Measurements from ENCODE around the gene NOX4. TPM values are rescaled to one million over a fixed set of nuclear protein-coding genes. Genes with fewer than 3 reads are reported as not detected.

Gene NOX4
- total RNA-seq, 5 donors from 2014 or later (not counting 1 experiment from before 2014, with no cell fraction given), result not detected

DNA sequence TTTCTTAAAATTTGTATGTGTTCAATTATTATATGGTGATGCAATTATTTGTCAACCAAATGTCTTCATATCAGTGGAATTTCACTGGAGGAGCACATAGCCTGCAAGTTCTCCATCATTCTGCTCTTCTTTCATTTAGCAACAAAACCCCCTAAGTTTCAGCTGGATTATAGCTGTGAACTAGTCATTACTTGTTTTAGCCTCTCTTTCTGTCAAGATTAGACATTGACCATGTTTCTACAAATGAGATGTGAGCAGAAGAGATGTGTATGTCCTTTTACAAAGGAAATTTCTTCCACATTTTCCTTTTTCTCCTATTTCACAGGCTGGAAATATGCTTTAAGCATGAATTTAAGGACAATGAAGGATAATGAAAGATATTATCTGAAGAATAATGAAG is 9.2 kb upstream of the NOX4 start:
- ATAC-seq (replicated peaks in 1 of 4) (no peak), DNase-seq (no peak)
- CTCF ChIA-PET, result no interaction called here
- Mint-ChIP-seq H3K4me3 (no peak overlapping the region), H3K27ac (no peak overlapping the region), H3K9me3 (peaks cover 0 to 10% (median 3%) of the 10 kb centered on the region in 3 donors), H3K36me3 (no peaks in the 10 kb centered on the region), H3K27me3 (no peaks in the 10 kb centered on the region), H3K4me1 (no peaks in the 10 kb centered on the region)
- H3K36me3 ChIP-seq (ENCODE audit: control insufficient read depth in 2 of 2, extremely low read depth in 1 of 2, insufficient read depth in 1 of 2, low read length in 1 of 2), result no peaks in the 10 kb centered on the region
- H3K27ac ChIP-seq (ENCODE audit: low read length), result no peak overlapping the region
- H3K27me3 ChIP-seq (replicated peaks in 1 of 2; ENCODE audit: control insufficient read depth in 2 of 2, extremely low read depth in 1 of 2, insufficient read depth in 2 of 2, low read length in 1 of 2), result peaks cover 0 to 2% of the 10 kb centered on the region in 2 experiments
- H3K4me1 ChIP-seq (ENCODE audit: control insufficient read depth in 1 of 2, extremely low read depth in 1 of 2, insufficient read depth in 2 of 2, low read length in 2 of 2), result no peaks in the 10 kb centered on the region
- no peak overlapping the region for H3K4me3 ChIP-seq (ENCODE audit: control insufficient read depth in 1 of 2, extremely low read depth in 1 of 2, low read length in 1 of 2)
- POLR2A ChIA-PET, result no interaction called here
- no peaks in the 10 kb centered on the region for H3K9me3 ChIP-seq

DNA sequence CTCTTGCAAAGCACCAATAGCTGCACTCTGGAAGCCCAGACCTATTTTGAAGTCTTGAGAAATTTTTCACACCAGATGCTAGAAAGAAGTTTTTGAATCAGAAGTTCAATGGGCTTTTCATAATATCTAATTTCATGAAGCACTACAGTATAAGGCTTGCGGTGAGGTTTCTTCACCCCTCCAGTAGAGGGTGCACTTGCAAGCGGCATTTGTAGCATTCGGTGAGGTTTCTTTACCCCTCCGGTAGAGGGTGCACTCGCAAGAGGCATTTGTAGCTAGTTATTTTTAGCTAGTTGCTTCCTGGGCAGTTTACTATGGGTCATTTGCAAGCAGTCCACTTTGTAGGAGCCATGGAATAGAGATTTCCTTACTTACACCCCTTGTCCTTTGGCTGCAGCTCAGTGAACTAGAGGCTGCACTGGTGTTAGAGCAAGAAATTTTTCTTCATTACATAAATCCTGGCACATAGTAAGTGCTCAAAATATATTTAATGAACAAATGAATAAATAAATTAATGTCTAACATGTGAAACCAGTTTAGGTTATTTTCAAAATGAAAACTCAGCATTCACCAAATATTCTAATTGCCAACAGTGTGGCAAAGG is 7.8 kb upstream of the NOX4 start:
- no peak for ATAC-seq (replicated peaks in 1 of 4)
- no peak for DNase-seq
- no peaks in the 10 kb centered on the region for H3K36me3 ChIP-seq (ENCODE audit: control insufficient read depth in 2 of 2, extremely low read depth in 1 of 2, insufficient read depth in 1 of 2, low read length in 1 of 2)
- Mint-ChIP-seq H3K4me3 (no peak overlapping the region), H3K9me3 (peaks cover 0 to 10% (median 1%) of the 10 kb centered on the region in 3 donors), H3K27ac (no peak overlapping the region), H3K27me3 (no peaks in the 10 kb centered on the region), H3K4me1 (no peaks in the 10 kb centered on the region), H3K36me3 (no peaks in the 10 kb centered on the region)
- no peak overlapping the region for H3K4me3 ChIP-seq (ENCODE audit: control insufficient read depth in 1 of 2, extremely low read depth in 1 of 2, low read length in 1 of 2)
- no peaks in the 10 kb centered on the region for H3K9me3 ChIP-seq
- peaks cover 0 to 2% of the 10 kb centered on the region in 2 experiments for H3K27me3 ChIP-seq (replicated peaks in 1 of 2; ENCODE audit: control insufficient read depth in 2 of 2, extremely low read depth in 1 of 2, insufficient read depth in 2 of 2, low read length in 1 of 2)
- CTCF ChIA-PET, result no interaction called here
- no peaks in the 10 kb centered on the region for H3K4me1 ChIP-seq (ENCODE audit: control insufficient read depth in 1 of 2, extremely low read depth in 1 of 2, insufficient read depth in 2 of 2, low read length in 2 of 2)
- WGBS (ENCODE audit: insufficient coverage), result no CpG with 5 or more reads among the region's 5 CpGs
- H3K27ac ChIP-seq (ENCODE audit: low read length), result no peak overlapping the region
- POLR2A ChIA-PET, result no interaction called here

DNA sequence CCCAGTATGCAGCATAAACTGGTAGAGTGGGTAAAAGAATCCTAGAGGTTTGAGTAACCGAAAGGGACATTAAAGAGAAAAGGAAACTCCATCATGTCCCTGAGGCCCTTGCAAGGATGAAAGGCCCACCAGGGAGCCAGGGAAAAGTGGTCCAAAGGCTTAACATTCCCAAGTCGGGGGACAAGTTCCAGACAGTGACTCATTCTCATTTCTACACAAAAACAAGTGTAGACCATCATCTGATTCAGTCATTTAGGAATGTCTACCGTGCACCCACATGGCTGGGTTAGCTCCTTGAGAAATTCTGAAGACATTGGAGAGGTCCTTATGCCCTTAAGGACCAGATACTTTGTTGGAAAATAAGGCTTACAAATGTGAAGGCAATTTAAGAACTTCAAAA is 4.8 kb upstream of the NOX4 start:
- H3K4me3 Mint-ChIP-seq, result no peak overlapping the region
- Histone ChIP-seq H3K4me3 (ENCODE audit: control insufficient read depth in 1 of 2, extremely low read depth in 1 of 2, low read length in 1 of 2) (no peak overlapping the region), H3K36me3 (ENCODE audit: control insufficient read depth in 2 of 2, extremely low read depth in 1 of 2, insufficient read depth in 1 of 2, low read length in 1 of 2) (no peaks in the 10 kb centered on the region), H3K9me3 (no peaks in the 10 kb centered on the region), H3K4me1 (ENCODE audit: control insufficient read depth in 1 of 2, extremely low read depth in 1 of 2, insufficient read depth in 2 of 2, low read length in 2 of 2) (no peaks in the 10 kb centered on the region), H3K27ac (ENCODE audit: low read length) (no peak overlapping the region), H3K27me3 (replicated peaks in 1 of 2; ENCODE audit: control insufficient read depth in 2 of 2, extremely low read depth in 1 of 2, insufficient read depth in 2 of 2, low read length in 1 of 2) (peaks cover 3 to 7% of the 10 kb centered on the region in 2 experiments)
- H3K27me3 Mint-ChIP-seq, result peaks cover 3 to 5% of the 10 kb centered on the region in 2 donors
- CTCF ChIA-PET, result no interaction called here
- POLR2A ChIA-PET, result no interaction called here
- WGBS (ENCODE audit: insufficient coverage), result no CpG with 5 or more reads among the region's 3 CpGs
- no peaks in the 10 kb centered on the region for H3K4me1 Mint-ChIP-seq
- H3K27ac Mint-ChIP-seq, result no peak overlapping the region
- no peaks in the 10 kb centered on the region for H3K36me3 Mint-ChIP-seq
- no peak for ATAC-seq (replicated peaks in 1 of 4)
- peaks cover 0 to 7% (median 0%) of the 10 kb centered on the region in 3 donors for H3K9me3 Mint-ChIP-seq
- DNase-seq, result no peak

DNA sequence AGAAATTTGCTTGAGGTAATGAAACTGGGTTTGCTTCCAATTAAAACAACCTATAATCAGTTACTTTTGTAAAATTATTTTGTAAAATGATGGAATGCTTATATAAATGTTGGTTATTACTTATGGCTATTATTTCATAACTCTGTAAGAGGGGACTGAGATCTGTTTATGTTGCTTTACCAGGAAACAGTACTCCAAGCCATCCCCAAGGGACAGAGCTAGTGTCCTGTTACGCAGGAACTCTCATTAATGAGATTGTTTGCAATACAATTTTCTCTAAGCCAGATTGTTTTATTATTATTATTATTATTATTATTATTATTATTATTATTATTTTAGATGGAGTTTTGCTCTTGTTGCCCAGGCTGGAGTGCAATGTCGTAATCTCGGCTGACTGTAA is 2.3 kb upstream of the NOX4 start:
- Histone ChIP-seq H3K4me1 (ENCODE audit: control insufficient read depth in 1 of 2, extremely low read depth in 1 of 2, insufficient read depth in 2 of 2, low read length in 2 of 2) (no peaks in the 10 kb centered on the region), H3K27ac (ENCODE audit: low read length) (no peak overlapping the region), H3K36me3 (ENCODE audit: control insufficient read depth in 2 of 2, extremely low read depth in 1 of 2, insufficient read depth in 1 of 2, low read length in 1 of 2) (no peaks in the 10 kb centered on the region), H3K27me3 (replicated peaks in 1 of 2; ENCODE audit: control insufficient read depth in 2 of 2, extremely low read depth in 1 of 2, insufficient read depth in 2 of 2, low read length in 1 of 2) (peaks cover 3 to 8% of the 10 kb centered on the region in 2 experiments), H3K4me3 (ENCODE audit: control insufficient read depth in 1 of 2, extremely low read depth in 1 of 2, low read length in 1 of 2) (no peak overlapping the region), H3K9me3 (no peaks in the 10 kb centered on the region)
- no peaks in the 10 kb centered on the region for H3K4me1 Mint-ChIP-seq
- peaks cover 14 to 23% of the 10 kb centered on the region in 2 donors for H3K27me3 Mint-ChIP-seq
- ChIA-PET CTCF (no interaction called here), POLR2A (no interaction called here)
- H3K9me3 Mint-ChIP-seq, result peaks cover 0 to 7% (median 3%) of the 10 kb centered on the region in 3 donors
- no peak for ATAC-seq (replicated peaks in 1 of 4)
- DNase-seq, result no peak
- H3K36me3 Mint-ChIP-seq, result no peaks in the 10 kb centered on the region
- H3K4me3 Mint-ChIP-seq, result no peak overlapping the region
- WGBS (ENCODE audit: insufficient coverage), result no CpG with 5 or more reads among the region's 3 CpGs
- no peak overlapping the region for H3K27ac Mint-ChIP-seq

DNA sequence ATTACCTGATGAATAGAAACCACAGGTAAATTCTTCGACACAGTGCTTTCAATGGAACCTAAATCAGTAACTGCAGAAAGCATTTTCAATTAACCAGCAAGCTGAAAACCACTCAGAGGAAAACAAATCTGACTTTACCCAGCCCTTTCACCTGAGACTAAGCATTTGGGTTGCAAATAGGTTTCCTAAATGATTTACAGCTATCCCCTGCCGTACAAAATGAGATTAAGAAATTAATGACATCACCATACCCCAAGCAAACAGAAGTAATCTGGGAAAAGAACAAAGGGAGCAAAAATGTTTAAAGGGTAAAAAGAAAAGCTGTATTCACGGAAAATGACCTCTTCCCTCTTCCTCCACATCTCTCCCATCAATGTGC is 584 bp downstream of the NOX4 start:
- ChIA-PET CTCF (no interaction called here), POLR2A (no interaction called here)
- no peak overlapping the region for H3K27ac Mint-ChIP-seq
- ATAC-seq (replicated peaks in 1 of 4), result no peak
- peaks cover 14 to 23% of the 10 kb centered on the region in 2 donors for H3K27me3 Mint-ChIP-seq
- H3K4me1 ChIP-seq (ENCODE audit: control insufficient read depth in 1 of 2, extremely low read depth in 1 of 2, insufficient read depth in 2 of 2, low read length in 2 of 2), result no peaks in the 10 kb centered on the region
- no peaks in the 10 kb centered on the region for H3K4me1 Mint-ChIP-seq
- WGBS (ENCODE audit: insufficient coverage), result 67% methylated on average over 1 of the region's 3 CpGs
- H3K36me3 ChIP-seq (ENCODE audit: control insufficient read depth in 2 of 2, extremely low read depth in 1 of 2, insufficient read depth in 1 of 2, low read length in 1 of 2), result no peaks in the 10 kb centered on the region
- no peaks in the 10 kb centered on the region for H3K9me3 ChIP-seq
- H3K36me3 Mint-ChIP-seq, result no peaks in the 10 kb centered on the region
- no peak overlapping the region for H3K4me3 Mint-ChIP-seq
- H3K27me3 ChIP-seq (replicated peaks in 1 of 2; ENCODE audit: control insufficient read depth in 2 of 2, extremely low read depth in 1 of 2, insufficient read depth in 2 of 2, low read length in 1 of 2), result peaks cover 2 to 8% of the 10 kb centered on the region in 2 experiments
- H3K27ac ChIP-seq (ENCODE audit: low read length), result no peak overlapping the region
- DNase-seq, result no peak
- H3K4me3 ChIP-seq (ENCODE audit: control insufficient read depth in 1 of 2, extremely low read depth in 1 of 2, low read length in 1 of 2), result no peak overlapping the region
- peaks cover 0 to 3% (median 3%) of the 10 kb centered on the region in 3 donors for H3K9me3 Mint-ChIP-seq

DNA sequence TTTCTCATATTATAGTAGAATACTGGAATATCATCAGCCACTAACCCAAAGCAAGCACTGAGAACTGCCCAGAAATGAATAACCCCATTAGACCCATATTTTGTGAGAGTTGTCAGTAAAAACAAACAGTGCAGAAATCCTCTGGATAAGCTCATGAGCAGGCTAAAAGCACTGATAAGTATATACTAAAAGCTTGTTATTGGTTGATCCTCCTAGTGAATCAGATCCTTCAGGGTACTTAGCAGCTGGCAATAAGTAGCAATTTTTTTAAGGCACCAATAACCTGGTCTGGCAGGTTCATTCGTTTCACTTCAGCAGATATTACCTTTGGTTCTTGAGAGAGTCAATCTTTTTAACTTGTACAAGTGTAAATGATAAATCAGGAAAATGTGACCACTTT is 1.2 kb downstream of the NOX4 start:
- Histone ChIP-seq H3K4me3 (ENCODE audit: control insufficient read depth in 1 of 2, extremely low read depth in 1 of 2, low read length in 1 of 2) (no peak overlapping the region), H3K4me1 (ENCODE audit: control insufficient read depth in 1 of 2, extremely low read depth in 1 of 2, insufficient read depth in 2 of 2, low read length in 2 of 2) (no peaks in the 10 kb centered on the region), H3K36me3 (ENCODE audit: control insufficient read depth in 2 of 2, extremely low read depth in 1 of 2, insufficient read depth in 1 of 2, low read length in 1 of 2) (no peaks in the 10 kb centered on the region), H3K9me3 (no peaks in the 10 kb centered on the region), H3K27ac (ENCODE audit: low read length) (no peak overlapping the region), H3K27me3 (replicated peaks in 1 of 2; ENCODE audit: control insufficient read depth in 2 of 2, extremely low read depth in 1 of 2, insufficient read depth in 2 of 2, low read length in 1 of 2) (peaks cover 2 to 8% of the 10 kb centered on the region in 2 experiments)
- ChIA-PET CTCF (no interaction called here), POLR2A (no interaction called here)
- ATAC-seq (replicated peaks in 1 of 4), result no peak
- no peak overlapping the region for H3K4me3 Mint-ChIP-seq
- H3K36me3 Mint-ChIP-seq, result no peaks in the 10 kb centered on the region
- WGBS (ENCODE audit: insufficient coverage), result no CpG with 5 or more reads among the region's 1 CpG
- H3K27me3 Mint-ChIP-seq, result peaks cover 14 to 23% of the 10 kb centered on the region in 2 donors
- DNase-seq, result no peak
- no peak overlapping the region for H3K27ac Mint-ChIP-seq
- H3K4me1 Mint-ChIP-seq, result no peaks in the 10 kb centered on the region
- H3K9me3 Mint-ChIP-seq, result peaks cover 0 to 3% (median 0%) of the 10 kb centered on the region in 3 donors

DNA sequence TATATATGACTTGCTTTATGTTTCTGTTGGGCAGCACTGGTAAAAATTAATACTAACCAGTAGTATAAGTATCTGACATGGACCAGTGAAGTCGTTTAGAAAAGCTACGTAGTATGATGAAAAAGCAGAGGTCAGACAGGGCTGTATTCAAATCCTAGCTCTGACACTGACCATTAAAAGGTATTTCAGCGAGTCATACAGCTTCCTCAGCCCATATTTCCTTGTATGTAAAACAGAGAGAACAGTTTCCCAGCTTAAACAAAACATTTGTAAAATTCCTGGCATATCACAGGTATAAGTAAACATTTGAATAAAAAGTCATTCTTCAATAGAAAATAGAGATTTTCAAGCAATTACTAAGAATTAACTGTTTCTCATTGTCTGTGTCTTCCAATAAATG is 4.2 kb downstream of the NOX4 start:
- Mint-ChIP-seq H3K27ac (no peak overlapping the region), H3K9me3 (peaks cover 0 to 3% (median 0%) of the 10 kb centered on the region in 3 donors), H3K27me3 (peaks cover 14 to 23% of the 10 kb centered on the region in 2 donors), H3K4me3 (no peak overlapping the region), H3K4me1 (no peaks in the 10 kb centered on the region), H3K36me3 (no peaks in the 10 kb centered on the region)
- ChIA-PET POLR2A (no interaction called here), CTCF (no interaction called here)
- no peak overlapping the region for H3K27ac ChIP-seq (ENCODE audit: low read length)
- no peak overlapping the region for H3K4me3 ChIP-seq (ENCODE audit: control insufficient read depth in 1 of 2, extremely low read depth in 1 of 2, low read length in 1 of 2)
- no peaks in the 10 kb centered on the region for H3K4me1 ChIP-seq (ENCODE audit: control insufficient read depth in 1 of 2, extremely low read depth in 1 of 2, insufficient read depth in 2 of 2, low read length in 2 of 2)
- no CpG with 5 or more reads among the region's 3 CpGs for WGBS (ENCODE audit: insufficient coverage)
- no peak for ATAC-seq (replicated peaks in 1 of 4)
- no peaks in the 10 kb centered on the region for H3K9me3 ChIP-seq
- no peak for DNase-seq
- H3K27me3 ChIP-seq (replicated peaks in 1 of 2; ENCODE audit: control insufficient read depth in 2 of 2, extremely low read depth in 1 of 2, insufficient read depth in 2 of 2, low read length in 1 of 2), result peaks cover 1 to 8% of the 10 kb centered on the region in 2 experiments
- H3K36me3 ChIP-seq (ENCODE audit: control insufficient read depth in 2 of 2, extremely low read depth in 1 of 2, insufficient read depth in 1 of 2, low read length in 1 of 2), result no peaks in the 10 kb centered on the region
